NB4 (cell line): ENCODE data around the gene PLOD2.

ENCODE experiments used
- MYC ChIP-seq: IDR thresholded peaks from 2 replicates; pipeline ENCODE4 v1.6.1; 2011; ENCODE audit warnings: low read depth, low read length
- POLR2A ChIP-seq: IDR thresholded peaks from 2 replicates; pipeline ENCODE4 v1.6.1; 2011; ENCODE audit warnings: mild to moderate bottlenecking; ENCODE audit not compliant: insufficient read length; ENCODE audit errors: extremely low read depth
- TF ChIP-seq, protein P1 (sequence below): IDR thresholded peaks from one replicate; pipeline ENCODE4 v1.5.1; 2012; ENCODE audit warnings: low read depth, low read length
- TF ChIP-seq, protein P2 (sequence below): IDR thresholded peaks from 2 replicates; pipeline ENCODE4 v1.6.1; 2011; ENCODE audit warnings: low read depth, low read length

DNA sequence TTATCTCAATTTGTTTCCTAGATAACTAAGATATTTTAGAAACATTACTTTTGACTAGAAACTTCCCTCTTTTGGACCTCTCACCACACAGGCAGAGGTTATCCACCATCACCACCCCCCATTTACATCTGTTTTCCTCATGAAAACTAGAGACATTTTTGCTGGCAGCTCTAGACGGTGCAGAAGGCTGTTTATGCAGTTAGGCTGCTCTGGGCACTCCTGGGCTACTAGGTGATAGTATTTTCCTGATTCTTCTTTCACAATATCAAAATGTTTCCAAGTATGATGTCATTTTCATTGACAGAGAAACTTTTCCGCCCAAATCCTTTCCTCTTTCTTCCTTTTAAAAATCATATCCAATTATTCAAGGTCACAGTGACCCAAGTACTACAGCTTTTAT, 67.1 kb downstream of the PLOD2 start:
- TF ChIP-seq POLR2A = no peak
- TF ChIP-seq, protein P1, sequence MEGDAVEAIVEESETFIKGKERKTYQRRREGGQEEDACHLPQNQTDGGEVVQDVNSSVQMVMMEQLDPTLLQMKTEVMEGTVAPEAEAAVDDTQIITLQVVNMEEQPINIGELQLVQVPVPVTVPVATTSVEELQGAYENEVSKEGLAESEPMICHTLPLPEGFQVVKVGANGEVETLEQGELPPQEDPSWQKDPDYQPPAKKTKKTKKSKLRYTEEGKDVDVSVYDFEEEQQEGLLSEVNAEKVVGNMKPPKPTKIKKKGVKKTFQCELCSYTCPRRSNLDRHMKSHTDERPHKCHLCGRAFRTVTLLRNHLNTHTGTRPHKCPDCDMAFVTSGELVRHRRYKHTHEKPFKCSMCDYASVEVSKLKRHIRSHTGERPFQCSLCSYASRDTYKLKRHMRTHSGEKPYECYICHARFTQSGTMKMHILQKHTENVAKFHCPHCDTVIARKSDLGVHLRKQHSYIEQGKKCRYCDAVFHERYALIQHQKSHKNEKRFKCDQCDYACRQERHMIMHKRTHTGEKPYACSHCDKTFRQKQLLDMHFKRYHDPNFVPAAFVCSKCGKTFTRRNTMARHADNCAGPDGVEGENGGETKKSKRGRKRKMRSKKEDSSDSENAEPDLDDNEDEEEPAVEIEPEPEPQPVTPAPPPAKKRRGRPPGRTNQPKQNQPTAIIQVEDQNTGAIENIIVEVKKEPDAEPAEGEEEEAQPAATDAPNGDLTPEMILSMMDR = no peak
- no peak for TF ChIP-seq MYC
- TF ChIP-seq, protein P2, sequence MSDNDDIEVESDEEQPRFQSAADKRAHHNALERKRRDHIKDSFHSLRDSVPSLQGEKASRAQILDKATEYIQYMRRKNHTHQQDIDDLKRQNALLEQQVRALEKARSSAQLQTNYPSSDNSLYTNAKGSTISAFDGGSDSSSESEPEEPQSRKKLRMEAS = no peak
